T-helper 2 cell treated with Interferon-gamma antibody and Interleukin-4, amounts not matched to agents 5 μg/mL and 100 μg/mL, for 36 hours (primary cell): Measurements from ENCODE around the gene ESRRB.

Experiments used
- DNase-seq: peaks from one replicate; pipeline ENCODE4 v3.0.0; 2021; ENCODE audit warnings: low spot score
- H3K27ac Mint-ChIP-seq: one replicate; pipeline ENCODE4 v1.8.0; 2021; ENCODE audit warnings: mild to moderate bottlenecking, mixed read lengths
- H3K27me3 Mint-ChIP-seq: one replicate; pipeline ENCODE4 v1.8.0; 2021; ENCODE audit warnings: low read depth, mixed read lengths
- H3K36me3 Mint-ChIP-seq: one replicate; pipeline ENCODE4 v1.8.0; 2021; ENCODE audit warnings: low read depth, mixed read lengths
- H3K4me1 Mint-ChIP-seq: one replicate; pipeline ENCODE4 v1.8.0; 2021; ENCODE audit warnings: low read depth, mixed read lengths
- H3K4me3 Mint-ChIP-seq: one replicate; pipeline ENCODE4 v1.8.0; 2022; ENCODE audit warnings: mild to moderate bottlenecking, moderate library complexity, mixed read lengths
- H3K9me3 Mint-ChIP-seq: one replicate; pipeline ENCODE4 v1.8.0; 2021; ENCODE audit warnings: mixed read lengths

ESRRB gene

GRCh38 chr14:76495983-76496382 is 120.0 kb downstream of the ESRRB start:
- DNase-seq = no peak
- Mint-ChIP-seq H3K27me3 (no peaks in the 10 kb centered on the region), H3K27ac (no peak overlapping the region), H3K9me3 (no peaks in the 10 kb centered on the region), H3K4me3 (no peak overlapping the region), H3K36me3 (no peaks in the 10 kb centered on the region), H3K4me1 (no peaks in the 10 kb centered on the region)

- DNase-seq = no peak
- Mint-ChIP-seq H3K27me3 (no peaks in the 10 kb centered on the region), H3K4me1 (no peaks in the 10 kb centered on the region), H3K27ac (no peak overlapping the region), H3K4me3 (no peak overlapping the region), H3K9me3 (no peaks in the 10 kb centered on the region), H3K36me3 (no peaks in the 10 kb centered on the region)
Measured at GRCh38 chr14:76496595-76496994, 120.7 kb downstream of the ESRRB start.

- Mint-ChIP-seq H3K36me3 (no peaks in the 10 kb centered on the region), H3K27ac (no peak overlapping the region), H3K27me3 (no peaks in the 10 kb centered on the region)
Measured at GRCh38 chr14:76497550-76498462, 121.9 kb downstream of the ESRRB start.

GRCh38 chr14:76498463-76498935 is 122.6 kb downstream of the ESRRB start:
- Mint-ChIP-seq H3K27me3 (no peaks in the 10 kb centered on the region), H3K36me3 (no peaks in the 10 kb centered on the region), H3K9me3 (no peaks in the 10 kb centered on the region), H3K4me3 (no peak overlapping the region), H3K27ac (no peak overlapping the region), H3K4me1 (no peaks in the 10 kb centered on the region)
- DNase-seq = no peak

More at GRCh38 chr14:76497550-76498462, 121.9 kb downstream of the ESRRB start:
- no peak overlapping the region for H3K4me3 Mint-ChIP-seq
- H3K9me3 Mint-ChIP-seq = no peaks in the 10 kb centered on the region
- no peaks in the 10 kb centered on the region for H3K4me1 Mint-ChIP-seq
- DNase-seq = no peak

GRCh38 chr14:76498976-76499375 is 123.0 kb downstream of the ESRRB start:
- H3K36me3 Mint-ChIP-seq = no peaks in the 10 kb centered on the region
- H3K4me3 Mint-ChIP-seq = no peak overlapping the region
- no peak overlapping the region for H3K27ac Mint-ChIP-seq

GRCh38 chr14:76499399-76499798 is 123.5 kb downstream of the ESRRB start:
- no peaks in the 10 kb centered on the region for H3K9me3 Mint-ChIP-seq
- DNase-seq = no peak
- no peaks in the 10 kb centered on the region for H3K4me1 Mint-ChIP-seq
- H3K27ac Mint-ChIP-seq = no peak overlapping the region
- H3K36me3 Mint-ChIP-seq = no peaks in the 10 kb centered on the region
- no peak overlapping the region for H3K4me3 Mint-ChIP-seq
- no peaks in the 10 kb centered on the region for H3K27me3 Mint-ChIP-seq

More at GRCh38 chr14:76498976-76499375, 123.0 kb downstream of the ESRRB start:
- H3K9me3 Mint-ChIP-seq = no peaks in the 10 kb centered on the region
- no peak for DNase-seq
- no peaks in the 10 kb centered on the region for H3K27me3 Mint-ChIP-seq
- H3K4me1 Mint-ChIP-seq = no peaks in the 10 kb centered on the region

- Mint-ChIP-seq H3K4me3 (no peak overlapping the region), H3K4me1 (no peaks in the 10 kb centered on the region), H3K27ac (no peak overlapping the region), H3K27me3 (no peaks in the 10 kb centered on the region), H3K36me3 (no peaks in the 10 kb centered on the region), H3K9me3 (no peaks in the 10 kb centered on the region)
- no peak for DNase-seq
Measured at GRCh38 chr14:76500011-76500410, 124.1 kb downstream of the ESRRB start.

GRCh38 chr14:76500480-76500879 is 124.5 kb downstream of the ESRRB start:
- DNase-seq = no peak
- H3K9me3 Mint-ChIP-seq = no peaks in the 10 kb centered on the region
- no peaks in the 10 kb centered on the region for H3K36me3 Mint-ChIP-seq
- no peaks in the 10 kb centered on the region for H3K4me1 Mint-ChIP-seq
- no peak overlapping the region for H3K27ac Mint-ChIP-seq
- no peaks in the 10 kb centered on the region for H3K27me3 Mint-ChIP-seq
- H3K4me3 Mint-ChIP-seq = no peak overlapping the region

- no peak for DNase-seq
- Mint-ChIP-seq H3K27ac (no peak overlapping the region), H3K27me3 (no peaks in the 10 kb centered on the region), H3K4me1 (no peaks in the 10 kb centered on the region), H3K36me3 (no peaks in the 10 kb centered on the region), H3K4me3 (no peak overlapping the region), H3K9me3 (no peaks in the 10 kb centered on the region)
Measured at GRCh38 chr14:76501156-76501720, 125.3 kb downstream of the ESRRB start.

GRCh38 chr14:76502219-76502618 is 126.3 kb downstream of the ESRRB start:
- H3K4me3 Mint-ChIP-seq = no peak overlapping the region
- H3K27ac Mint-ChIP-seq = no peak overlapping the region
- H3K4me1 Mint-ChIP-seq = no peaks in the 10 kb centered on the region
- H3K9me3 Mint-ChIP-seq = no peaks in the 10 kb centered on the region
- no peak for DNase-seq
- H3K27me3 Mint-ChIP-seq = no peaks in the 10 kb centered on the region
- no peaks in the 10 kb centered on the region for H3K36me3 Mint-ChIP-seq

GRCh38 chr14:76502638-76503037 is 126.7 kb downstream of the ESRRB start:
- Mint-ChIP-seq H3K9me3 (no peaks in the 10 kb centered on the region), H3K4me3 (no peak overlapping the region), H3K36me3 (no peaks in the 10 kb centered on the region), H3K4me1 (no peaks in the 10 kb centered on the region), H3K27ac (no peak overlapping the region), H3K27me3 (no peaks in the 10 kb centered on the region)
- no peak for DNase-seq

GRCh38 chr14:76509311-76509710 is 133.4 kb downstream of the ESRRB start:
- H3K9me3 Mint-ChIP-seq = no peaks in the 10 kb centered on the region
- H3K4me1 Mint-ChIP-seq = no peaks in the 10 kb centered on the region
- no peaks in the 10 kb centered on the region for H3K36me3 Mint-ChIP-seq
- H3K4me3 Mint-ChIP-seq = no peak overlapping the region
- no peak overlapping the region for H3K27ac Mint-ChIP-seq
- peaks cover 5% of the 10 kb centered on the region for H3K27me3 Mint-ChIP-seq
- DNase-seq = no peak

- no peaks in the 10 kb centered on the region for H3K9me3 Mint-ChIP-seq
- no peak for DNase-seq
- H3K27ac Mint-ChIP-seq = no peak overlapping the region
- no peak overlapping the region for H3K4me3 Mint-ChIP-seq
- H3K4me1 Mint-ChIP-seq = no peaks in the 10 kb centered on the region
- H3K27me3 Mint-ChIP-seq = peaks cover 5% of the 10 kb centered on the region
- no peaks in the 10 kb centered on the region for H3K36me3 Mint-ChIP-seq
Measured at GRCh38 chr14:76510181-76510580, 134.2 kb downstream of the ESRRB start.

GRCh38 chr14:76514213-76514998 is 138.5 kb downstream of the ESRRB start:
- no peak overlapping the region for H3K4me3 Mint-ChIP-seq
- DNase-seq = no peak
- H3K4me1 Mint-ChIP-seq = no peaks in the 10 kb centered on the region
- H3K27ac Mint-ChIP-seq = no peak overlapping the region
- no peaks in the 10 kb centered on the region for H3K36me3 Mint-ChIP-seq
- H3K27me3 Mint-ChIP-seq = peaks cover 5% of the 10 kb centered on the region
- H3K9me3 Mint-ChIP-seq = no peaks in the 10 kb centered on the region
